K562 treated with DMSO at 1 percent for 12 hours (cell line): ENCODE results near the gene CDC42EP4. TPM values are rescaled to one million over a fixed set of nuclear protein-coding genes. Genes with fewer than 3 reads are reported as not detected.

Source experiments
- total RNA-seq: library from RNA; unstranded; fragments of 300-600 nt; gene quantifications from 2 replicates; pipeline ENCODE4 v1.2.3, GENCODE V29; 2022; ENCODE audit not compliant: insufficient read depth

Gene CDC42EP4, protein sequence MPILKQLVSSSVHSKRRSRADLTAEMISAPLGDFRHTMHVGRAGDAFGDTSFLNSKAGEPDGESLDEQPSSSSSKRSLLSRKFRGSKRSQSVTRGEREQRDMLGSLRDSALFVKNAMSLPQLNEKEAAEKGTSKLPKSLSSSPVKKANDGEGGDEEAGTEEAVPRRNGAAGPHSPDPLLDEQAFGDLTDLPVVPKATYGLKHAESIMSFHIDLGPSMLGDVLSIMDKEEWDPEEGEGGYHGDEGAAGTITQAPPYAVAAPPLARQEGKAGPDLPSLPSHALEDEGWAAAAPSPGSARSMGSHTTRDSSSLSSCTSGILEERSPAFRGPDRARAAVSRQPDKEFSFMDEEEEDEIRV
- 22.6 and 36.7 TPM in 2 replicates for total RNA-seq

DNA sequence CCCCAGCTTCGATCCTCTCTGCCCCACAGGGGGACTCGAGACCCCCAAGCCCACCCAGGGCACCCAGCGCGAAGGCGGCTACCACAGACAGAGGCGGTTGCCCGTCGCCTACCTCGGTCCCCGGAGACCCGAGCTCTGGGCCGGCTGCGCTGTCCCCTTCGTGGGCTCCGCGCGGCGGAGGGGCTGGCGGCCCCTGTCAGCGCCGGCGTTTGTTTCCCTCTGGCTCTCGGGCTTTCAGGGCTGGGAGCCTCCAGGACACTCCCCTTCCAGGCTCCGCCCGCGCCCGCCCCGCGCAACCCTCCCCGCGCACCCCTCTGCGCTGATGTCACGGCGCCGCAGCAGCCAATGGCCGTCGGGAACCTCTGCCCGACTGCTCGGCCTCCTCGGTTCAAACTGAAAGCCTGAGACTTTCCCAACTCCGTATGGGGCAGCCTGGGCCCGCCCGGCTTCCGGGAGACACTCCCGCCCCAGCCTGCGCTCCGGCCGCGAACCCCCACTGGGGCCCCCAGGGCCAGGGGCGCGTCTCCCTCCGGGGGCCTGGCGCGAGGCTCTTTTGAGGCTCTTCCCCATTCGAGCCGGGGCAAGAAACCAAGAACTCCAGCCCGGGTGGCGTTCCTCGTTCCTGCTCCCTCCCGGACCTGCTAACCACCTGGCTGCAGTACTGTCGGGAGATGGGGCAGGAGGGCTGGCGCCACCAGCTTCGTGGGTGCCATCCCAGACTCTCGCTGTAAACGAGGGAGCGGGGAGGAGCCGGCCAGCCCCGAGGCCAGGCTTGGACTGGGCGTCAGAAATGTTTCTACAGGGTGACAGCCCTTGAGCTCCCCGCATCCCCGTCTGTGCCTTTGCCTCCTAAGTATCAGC lies at the start of gene CDC42EP4:
CDC42EP4 (minus strand) TSS at position 221 of the 861 bp plus-strand sequence. CDS start 25,501 bp downstream, outside the sequence.

DNA sequence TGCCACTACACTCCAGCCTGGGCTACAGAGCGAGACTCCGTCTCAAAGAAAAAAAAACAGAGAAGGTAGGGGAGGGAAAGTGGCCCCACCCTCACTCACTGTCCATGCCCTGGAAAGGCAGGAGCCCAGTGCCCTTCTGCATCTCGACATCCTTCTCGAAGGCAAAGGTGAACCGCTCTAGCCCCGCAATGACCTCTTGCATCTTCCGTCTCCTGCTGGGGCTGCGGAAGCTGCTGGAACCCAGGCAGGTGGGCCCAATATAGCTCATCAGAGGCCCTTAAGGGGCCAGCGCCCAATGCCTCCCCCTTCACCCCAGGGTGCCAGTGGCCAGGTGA lies 50.2 kb downstream of the CDC42EP4 start, which contains the start of gene CPSF4L:
CPSF4L (minus strand) TSS at position 264 of the 335 bp plus-strand sequence; CDS start at position 202, 62 bp downstream.

Other genes with a start within 250 kb of the CDC42EP4 start
- gene SLC39A11, start 219.3 kb downstream of the CDC42EP4 start, total RNA-seq, result 5.7 and 10.5 TPM in 2 replicates
- gene SSTR2, start 147.0 kb downstream of the CDC42EP4 start, total RNA-seq, result not detected in 2 replicates
- 9.4 and 31.1 TPM in 2 replicates for gene COG1, start 118.9 kb downstream of the CDC42EP4 start, total RNA-seq
- not detected in 2 replicates for gene CPSF4L, start 50.1 kb downstream of the CDC42EP4 start, total RNA-seq